ENCODE data around the gene FNDC3B.
"Not testable (repeated sequence)": the region's sequence is repeated elsewhere in the genome, so short reads cannot be mapped to it uniquely, and the experiment has no call there.

FNDC3B gene

DNA sequence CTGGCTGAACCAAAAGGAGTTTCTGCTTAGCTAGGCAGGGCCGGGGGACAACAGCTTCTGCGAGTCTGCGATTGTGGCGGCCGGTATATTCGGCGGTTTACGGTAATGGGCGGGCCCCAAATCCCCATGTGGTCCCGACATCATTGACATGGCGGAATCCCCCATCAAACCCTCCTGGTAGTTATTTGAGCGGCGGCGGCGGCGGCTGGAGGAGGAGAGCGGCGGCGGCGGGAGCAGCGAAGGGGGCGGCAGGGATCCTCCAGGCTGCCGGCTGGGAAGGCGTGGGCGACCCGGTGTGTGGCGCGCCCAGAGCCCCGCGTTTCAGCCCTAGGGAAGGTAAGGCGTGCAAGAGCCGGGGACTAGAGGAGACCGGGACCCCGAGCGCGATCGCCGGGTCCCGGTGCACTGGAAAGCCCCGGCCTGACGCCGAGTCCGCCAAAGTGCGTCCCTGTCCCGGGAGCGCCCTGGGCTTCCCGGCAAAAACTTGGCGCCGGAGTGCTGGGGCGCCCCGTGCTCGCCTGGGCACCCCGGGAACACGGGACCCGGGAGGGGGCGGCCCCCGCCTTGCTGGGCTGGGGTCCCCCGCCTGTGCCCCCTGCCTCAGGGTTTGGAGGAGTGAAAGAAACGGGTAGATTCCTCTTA is at the start of gene FNDC3B:
Gene FNDC3B (plus strand): TSS at position 143 of the 642 bp plus-strand sequence. CDS start 72,902 bp downstream, outside the sequence.
- peak; percentile 92 for DNase-seq

DNA sequence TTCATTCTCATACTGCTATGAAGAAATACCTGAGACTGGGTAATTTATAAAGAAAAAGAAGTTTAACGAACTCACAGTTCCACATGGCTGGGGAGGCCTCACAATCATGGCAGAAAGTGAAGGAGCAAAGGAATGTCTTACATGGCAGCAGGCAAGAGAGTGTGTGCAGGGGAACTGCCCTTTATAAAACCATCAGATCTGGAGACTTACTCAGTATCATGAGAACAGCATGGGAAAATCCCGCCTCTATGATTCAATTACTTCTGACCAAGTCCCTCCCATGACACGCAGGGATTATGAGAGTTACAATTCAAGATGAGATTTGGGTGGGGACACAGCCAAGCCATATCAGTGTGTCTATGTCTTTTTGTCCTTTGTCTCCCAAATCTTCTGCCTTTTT is 49.1 kb upstream of the FNDC3B start:
- not testable (repeated sequence) for DNase-seq

DNA sequence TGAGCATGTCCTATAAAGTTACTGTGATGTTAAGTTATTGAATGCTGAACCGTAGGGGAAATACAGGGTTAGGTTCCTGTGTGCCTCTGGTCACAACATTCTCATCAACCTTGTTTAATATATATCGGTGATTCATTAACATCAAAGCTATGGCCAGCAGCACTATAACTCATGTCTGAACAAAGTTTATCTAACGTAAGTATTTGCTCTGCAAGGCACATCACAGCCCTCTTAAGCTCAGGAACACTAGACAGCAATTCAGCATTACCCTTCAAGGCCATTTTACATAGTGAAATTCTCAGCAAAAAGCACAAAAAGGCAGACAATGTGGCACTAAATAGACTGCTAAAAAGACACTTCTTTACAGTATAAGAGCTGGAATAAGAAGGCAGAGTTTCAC is 48.2 kb upstream of the FNDC3B start:
- no peak for DNase-seq

DNA sequence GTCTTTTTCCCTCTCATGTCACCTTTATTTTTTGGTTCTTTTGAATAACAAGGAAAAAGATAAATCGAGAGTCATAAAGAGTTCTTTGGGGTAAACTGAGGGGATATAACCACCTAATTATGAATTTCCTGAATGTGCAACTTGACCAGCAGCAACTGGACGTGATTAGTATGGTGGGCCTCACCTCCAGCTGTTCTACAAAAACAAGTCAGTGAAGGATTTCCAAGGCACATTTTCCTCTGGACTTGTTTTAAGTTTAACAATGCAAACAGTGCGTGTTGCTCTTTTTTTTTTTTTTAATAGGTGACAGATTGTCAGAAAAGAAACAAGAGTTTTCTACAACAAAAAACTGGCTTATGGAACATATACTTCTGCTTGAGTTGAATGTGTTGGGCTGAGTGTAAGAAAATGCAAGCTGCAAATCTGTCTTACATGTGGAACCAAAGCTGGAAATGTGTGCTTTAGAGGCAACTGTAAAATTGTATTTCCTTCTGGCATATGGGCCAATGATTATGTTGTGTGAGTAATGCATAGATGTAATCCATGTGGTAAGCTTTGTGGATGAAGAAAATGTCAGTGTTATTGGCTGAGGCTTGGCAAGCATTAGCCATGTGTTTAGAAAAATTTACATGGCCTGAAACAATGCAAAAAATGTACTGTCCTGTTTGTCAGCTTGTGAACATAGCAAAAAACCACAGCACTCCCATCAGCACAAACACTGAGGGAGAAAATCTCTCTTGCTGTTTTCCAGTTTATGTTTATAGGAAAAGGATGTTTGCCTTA is 44.5 kb upstream of the FNDC3B start:
- no peak for DNase-seq

DNA sequence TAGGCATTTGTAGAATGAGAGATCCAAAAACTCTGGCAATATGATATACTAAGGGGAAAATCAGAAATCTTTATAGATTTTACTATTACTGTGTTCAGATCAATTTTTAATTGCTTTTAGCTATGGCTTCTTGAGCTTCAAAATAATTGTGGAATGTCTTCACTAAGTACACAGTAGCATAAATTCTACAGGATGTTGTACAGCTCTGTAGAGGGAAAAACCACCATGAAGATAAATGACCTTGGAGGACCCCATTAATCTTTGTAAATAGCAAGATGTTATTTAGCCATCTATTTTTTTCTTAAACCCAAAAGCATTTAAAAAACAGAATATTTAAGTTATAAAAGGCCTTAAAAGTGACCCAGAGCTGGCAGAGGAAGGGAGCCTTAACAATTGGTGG is 43.9 kb upstream of the FNDC3B start:
- DNase-seq: no peak

DNA sequence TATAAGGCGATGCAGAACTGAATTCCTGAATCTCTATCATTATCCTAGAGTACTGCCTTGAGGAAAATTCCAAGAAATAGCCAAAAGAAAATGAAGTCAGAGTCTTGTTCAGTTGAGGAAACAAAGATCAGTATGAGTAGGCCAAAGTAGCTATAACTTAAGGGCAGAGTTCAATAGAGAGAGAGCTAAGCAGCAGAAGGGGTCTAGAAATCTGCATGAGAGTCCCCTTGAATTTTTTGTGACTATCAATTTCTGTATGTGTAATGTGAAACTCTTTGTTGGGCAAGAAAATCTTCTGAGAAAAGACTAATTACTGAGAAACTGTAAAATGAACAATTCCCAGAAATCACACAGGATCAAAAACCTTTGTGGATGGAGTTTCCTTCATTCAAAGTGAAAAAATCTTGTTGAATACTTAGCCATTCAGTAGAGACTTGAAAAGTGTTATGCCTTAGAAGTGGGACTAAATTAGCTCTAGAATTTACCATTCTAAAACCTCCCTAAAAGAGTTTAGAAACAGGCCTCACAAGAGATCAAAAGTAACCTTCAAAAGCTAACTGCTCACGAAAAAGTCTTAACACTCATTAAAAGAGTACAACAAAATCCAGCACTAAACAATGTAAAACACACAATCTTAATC is 43.1 kb upstream of the FNDC3B start:
- DNase-seq: no peak

DNA sequence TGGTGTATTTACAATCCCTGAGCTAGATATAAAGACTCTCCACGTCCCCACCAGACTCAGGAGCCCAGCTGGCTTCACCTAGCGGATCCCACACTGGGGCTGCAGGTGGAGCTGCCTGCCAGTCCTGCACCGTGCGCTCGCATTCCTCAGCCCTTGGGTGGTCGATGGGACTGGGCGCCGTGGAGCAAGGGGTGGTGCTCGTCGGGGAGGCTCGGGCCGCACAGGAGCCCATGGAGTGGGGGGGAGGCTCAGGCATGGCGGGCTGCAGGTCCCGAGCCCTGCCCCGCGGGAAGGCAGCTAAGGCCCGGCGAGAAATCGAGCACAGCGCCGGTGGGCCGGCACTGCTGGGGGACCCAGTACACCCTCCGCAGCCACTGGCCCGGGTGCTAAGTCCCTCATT is 40.6 kb upstream of the FNDC3B start:
- DNase-seq: not testable (repeated sequence)

DNA sequence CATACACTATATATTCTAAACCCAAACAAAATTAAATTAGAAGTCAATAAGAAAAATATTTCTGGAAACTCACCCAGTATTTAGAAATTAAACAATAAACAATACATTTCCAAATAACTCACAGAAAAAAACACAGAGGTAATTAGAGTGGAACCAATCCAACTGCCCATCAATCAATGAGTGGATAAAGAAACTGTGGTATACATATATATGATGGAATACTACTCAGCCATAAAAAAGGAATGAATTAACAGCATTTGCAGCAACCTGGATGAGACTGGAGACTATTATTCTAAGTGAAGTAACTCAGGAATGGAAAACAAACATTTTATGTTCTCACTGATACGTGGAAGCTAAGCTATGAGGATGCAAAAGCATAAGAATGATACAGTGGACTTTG is 37.8 kb upstream of the FNDC3B start:
- not testable (repeated sequence) for DNase-seq

DNA sequence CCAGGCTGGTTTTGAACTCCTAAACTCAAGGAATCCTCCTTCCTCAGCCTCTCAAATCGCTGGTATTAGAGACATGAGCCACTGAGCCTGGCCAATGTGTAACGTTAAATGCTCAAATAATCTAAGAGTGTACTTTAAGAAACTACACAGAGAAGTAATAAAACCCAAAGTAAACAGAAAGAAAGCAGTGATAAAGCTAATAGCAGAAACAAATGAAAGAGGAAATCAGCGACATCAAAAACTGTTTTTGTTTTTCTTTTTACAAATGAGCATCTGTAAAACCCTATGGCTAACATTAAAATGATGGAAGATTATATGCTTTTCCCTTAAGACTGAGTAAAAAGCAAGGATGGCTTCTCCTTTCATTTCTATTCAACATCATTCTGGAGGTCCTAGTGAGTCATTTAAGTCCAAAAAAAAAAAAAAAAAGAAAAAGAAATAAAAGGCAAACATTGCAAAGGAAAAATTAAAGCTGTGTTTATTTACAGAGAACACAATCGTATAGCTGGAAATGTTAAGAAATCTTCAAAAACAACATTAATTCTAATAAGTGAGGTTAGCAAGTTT is 36.8 kb upstream of the FNDC3B start:
- no peak for DNase-seq

DNA sequence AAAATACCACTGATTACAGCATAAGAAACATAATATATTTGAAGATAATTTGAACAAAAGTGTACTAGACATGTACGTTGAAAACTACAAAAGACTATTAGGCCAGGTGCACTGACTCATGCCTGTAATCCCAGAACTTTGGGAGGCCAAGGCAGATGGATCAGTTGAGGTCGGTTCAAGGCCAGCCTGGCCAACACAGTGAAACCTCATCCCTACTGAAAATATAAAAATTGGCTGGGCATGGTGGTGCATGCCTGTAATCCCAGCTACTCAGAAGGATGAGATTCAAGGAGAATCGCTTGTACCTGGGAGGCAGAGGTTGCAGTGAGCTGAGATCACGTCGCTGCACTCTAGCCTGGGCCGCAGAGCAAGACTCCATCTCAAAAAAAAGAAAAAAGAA is 36.2 kb upstream of the FNDC3B start:
- no peak for DNase-seq

DNA sequence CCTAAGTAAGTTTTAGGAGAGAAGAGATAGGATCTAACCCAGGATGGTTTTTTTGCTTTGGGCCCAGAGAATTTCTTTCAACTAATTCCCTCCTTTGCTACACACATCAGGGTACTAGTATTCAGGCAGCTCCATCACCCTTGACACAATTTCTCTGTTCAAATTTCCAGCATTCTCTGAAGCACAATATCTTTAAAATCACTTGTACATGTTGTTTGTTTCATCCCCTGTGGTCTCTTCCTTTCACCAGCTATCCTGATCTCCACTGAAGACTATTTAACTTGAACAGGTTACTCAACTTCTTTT is 32.4 kb upstream of the FNDC3B start:
- no peak for DNase-seq

DNA sequence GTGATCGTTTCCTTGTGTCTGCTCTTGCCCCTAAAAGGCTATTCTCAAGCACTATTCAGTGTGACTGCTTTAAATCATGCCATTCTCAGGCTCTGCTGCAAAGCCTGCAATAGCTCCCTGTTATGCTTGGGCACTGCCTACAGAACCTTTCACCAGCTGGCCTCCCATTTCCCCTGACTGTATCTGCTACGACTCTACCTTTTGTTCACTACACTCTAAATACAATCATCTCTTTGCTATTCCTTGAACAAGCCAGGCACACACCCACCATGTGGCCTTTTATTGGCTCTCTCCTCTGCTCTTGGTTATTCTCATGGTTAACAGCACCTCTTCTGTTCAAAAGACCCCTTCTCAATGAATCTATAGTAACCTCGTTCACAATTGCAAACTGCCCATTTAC is 29.6 kb upstream of the FNDC3B start:
- no peak for DNase-seq

DNA sequence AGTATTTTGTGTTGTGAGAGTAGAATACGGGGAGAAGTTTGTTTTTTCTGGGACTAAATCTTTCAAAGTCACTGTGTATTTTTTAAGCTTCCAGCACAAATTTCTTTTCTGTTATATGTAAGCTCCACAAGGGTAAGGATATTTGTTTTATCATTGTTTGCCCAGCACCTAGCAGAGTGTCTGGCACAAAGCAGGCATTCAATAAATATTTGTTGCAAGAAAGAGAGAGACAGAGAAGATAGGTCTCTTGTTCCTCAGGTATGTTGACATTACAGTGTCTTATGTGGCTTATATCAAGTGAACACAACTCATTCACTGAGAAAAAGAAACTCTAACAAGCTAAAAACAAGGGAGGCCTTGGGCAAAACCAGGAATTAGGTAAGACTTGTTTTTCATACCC is 26.6 kb upstream of the FNDC3B start:
- DNase-seq: no peak

DNA sequence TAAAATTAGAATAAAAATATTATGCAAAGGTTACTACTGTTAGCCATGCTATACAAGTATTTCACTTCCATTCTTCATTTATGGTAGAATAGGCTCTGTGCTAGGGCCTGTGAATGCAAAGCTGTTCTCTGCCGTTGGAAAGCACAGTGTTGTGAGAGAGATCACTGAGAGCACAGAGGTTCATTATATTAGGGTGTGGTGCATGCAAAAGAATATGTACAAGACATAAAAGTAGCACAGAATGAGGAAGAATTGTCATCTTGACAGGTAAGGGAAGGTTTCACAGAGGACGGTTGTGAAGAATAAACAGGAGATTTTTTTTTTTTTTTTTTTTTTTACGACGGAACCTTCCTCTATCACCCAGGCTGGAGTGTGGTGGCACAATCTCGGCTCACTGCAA is 25.2 kb upstream of the FNDC3B start:
- DNase-seq: no peak

DNA sequence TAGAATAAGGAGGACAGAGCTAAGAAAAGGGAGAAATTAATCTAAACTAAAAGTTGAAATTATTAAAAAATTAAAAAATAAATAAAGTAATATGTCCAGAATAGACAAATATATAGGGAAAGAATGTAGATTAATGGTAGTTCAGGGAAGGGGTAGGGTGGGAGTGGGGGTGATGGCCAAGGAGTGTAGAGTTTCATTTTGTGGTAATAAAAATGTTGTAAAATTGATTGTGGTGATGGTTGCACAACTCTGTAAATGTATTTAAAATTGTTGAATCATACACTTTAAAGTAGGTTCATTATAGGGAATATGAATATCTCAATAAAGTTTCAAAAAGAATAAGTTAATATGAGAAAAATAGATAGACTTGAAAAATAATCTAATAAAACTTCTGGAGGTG is 21.0 kb upstream of the FNDC3B start:
- DNase-seq: no peak

DNA sequence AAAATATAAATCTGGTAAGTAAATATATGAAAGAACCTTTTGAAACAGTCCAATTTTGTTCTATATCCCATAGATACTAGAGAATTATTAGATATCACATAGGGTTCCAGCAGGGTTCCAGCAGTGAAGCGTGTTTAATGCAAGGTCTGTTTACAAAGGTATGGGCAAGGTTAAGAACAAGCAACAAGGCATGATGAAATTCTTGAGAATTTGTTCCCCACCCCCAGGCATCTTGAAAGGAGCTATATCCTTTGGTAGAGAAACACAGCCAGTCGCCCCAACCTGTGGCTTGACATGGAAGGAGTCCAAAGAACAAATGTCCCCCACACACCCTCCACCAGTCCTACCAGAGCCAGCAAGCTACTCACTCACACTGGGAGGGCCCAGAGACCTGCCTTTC is 18.6 kb upstream of the FNDC3B start:
- no peak for DNase-seq

DNA sequence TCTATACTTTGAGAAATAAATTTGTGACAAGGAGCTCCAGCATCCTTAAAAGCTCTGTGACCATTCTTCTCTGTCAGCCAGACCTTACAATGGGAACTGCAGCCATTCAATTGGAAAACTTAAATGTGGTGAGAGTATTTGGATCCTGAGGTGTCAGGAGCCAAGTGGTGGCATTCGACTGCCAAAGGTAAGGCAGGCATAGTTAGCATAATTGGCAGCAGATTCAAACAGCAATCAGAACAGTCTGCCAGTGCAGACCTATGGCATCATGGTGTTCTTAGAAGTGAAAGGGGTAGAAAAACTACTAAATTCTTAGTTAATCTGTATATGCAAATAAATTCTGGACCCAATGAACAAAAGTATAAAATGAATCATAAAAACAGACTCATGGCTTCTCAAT is 18.2 kb upstream of the FNDC3B start:
- DNase-seq: no peak

DNA sequence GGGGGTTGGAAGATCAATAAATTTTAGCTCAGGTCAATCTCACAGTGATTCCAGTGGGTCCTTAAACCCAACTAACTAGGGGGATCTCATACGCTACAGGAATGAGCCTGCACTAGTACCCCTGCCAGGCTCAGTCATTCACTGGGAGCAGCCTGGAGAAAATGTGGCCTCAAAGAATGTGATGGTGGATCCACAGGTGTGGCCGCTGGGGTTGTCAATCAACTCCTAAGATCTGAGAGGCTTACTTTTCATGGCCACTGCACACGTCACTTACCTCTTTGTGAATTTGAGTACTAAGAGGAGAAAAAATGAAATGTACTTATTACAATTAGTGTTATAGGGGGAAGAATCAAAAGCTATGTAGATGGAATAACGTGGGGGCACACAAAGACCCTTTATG is 17.5 kb upstream of the FNDC3B start:
- DNase-seq: no peak

DNA sequence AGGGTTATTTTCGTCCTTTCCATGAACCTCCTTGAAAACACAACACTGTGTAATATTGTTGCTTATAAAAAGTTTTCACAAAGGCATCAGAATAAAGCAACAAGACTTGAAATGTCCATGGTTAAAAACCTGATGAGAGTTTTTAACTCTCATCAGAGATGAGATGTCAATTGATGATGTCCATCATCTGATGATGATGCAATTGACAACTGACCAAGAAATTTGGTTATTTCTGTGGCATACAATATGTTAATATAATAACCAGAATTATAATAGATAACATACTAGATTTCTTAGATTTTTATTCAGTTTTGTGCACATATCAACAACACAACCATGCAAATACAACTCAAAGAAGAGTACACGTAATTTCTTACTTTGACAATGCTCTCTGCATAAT is 15.5 kb upstream of the FNDC3B start:
- no peak for DNase-seq

DNA sequence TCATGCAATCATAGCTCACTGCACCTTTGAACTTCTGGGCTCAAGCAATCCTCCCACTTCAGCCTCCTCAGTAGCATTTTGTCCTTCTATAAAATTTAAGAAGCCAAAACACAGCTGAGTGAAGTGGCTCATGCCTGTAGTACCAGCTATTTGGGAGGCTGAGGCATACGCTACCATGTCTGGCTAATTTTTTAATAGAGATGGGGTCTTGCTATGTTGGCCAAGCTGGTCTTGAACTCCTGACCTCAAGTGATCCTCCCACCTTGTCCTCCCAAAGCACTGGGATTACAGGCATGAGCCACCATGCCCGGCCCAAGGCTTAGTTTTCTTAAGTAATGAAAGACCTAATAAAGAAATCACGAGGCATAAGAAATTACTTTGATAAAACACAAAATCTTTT is 14.7 kb upstream of the FNDC3B start:
- no peak for DNase-seq

DNA sequence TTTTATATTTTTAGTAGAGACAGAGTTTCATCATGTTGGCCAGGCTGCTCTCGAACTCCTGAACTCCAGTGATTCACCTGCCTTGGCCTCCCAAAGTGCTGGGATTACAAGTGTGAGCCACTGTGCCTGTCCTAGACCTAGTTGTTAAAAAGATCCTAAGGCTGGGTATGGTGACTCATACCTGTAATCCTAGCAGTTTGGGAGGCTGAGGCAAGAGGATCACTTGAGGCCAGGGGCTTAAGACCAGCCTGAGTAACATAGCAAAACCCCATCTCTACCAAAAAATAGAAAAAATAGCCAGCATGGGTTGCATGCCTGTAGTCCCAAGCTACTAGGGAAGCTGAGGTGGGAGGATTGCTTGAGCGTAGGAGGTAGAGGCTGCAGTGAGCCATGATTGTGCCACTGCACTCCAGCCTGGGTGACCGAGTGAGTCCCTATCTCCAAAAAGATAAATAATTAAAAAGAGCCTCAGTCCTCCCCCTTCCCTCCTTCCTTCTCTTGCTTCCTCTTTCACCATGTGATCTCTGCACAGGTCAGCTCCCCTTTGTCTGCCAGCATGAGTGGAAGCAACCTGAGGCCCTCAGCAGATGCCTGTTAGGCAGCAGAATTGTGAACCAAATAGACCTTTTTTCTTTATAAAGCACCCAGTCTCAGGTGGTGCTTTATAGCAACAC is 9.8 kb upstream of the FNDC3B start:
- no peak for DNase-seq

DNA sequence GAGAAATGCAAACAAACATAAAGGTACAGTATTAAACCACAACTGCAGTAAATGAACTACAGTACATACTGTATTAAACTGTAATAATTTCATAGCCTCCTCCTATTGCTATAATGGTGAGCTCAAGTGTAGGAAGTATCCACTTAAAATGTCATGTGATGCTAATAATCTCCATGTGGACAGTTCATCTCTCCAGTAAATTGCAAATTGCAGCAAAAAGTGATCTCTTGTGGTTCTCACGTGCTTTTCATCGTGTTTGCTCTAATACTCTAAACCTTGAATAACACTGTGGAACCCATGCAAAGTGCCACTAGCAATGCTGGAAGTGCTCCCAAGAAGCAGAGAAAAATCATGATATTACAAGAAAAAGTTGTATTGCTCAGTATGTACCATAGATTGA is 9.2 kb upstream of the FNDC3B start:
- DNase-seq: no peak

DNA sequence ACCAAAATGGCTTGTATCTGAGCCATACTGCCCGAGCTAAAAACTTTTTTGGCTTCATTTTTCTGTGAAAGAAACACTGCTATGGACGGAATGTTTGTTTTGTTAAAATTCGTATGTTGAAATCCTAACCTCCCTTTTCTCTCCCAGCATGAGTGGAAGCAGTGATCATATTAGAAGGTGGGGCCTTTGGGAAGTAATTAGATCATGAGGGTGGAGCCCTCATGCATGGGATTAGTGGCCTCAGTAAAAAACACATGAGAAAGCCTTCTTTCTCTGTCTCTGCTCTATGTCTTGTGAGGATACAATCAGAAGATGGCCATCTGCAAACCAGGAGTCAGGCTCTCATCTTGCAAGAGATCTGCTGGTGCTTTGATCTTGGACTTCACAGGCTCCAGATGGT is 7.4 kb upstream of the FNDC3B start:
- no peak for DNase-seq

DNA sequence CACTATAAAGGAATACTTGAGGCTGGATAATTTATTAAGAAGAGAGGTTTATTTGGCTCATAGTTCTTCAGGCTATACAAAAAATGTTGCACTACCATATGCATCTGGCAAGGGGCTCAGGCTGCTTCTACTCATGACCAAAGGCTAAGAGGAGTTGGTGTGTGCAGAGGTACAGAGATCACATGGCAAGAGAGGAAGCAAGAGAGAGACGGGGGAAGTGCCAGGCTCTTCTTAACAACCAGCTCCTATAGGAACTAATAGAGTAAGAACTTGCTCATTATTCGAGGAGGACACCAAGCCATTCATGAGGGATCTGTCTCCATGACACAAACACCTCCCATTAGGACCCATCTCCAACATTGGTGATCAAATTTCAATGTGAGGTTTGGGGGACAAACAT is 6.0 kb upstream of the FNDC3B start:
- DNase-seq: no peak

Data from stimulated activated CD4-positive, alpha-beta T cell treated with anti-CD3 and anti-CD28 coated beads, Interleukin-4, amount 100 ng/mL, for 1 hour (primary cell).